GM19025 (cell line): Measurements from ENCODE around the gene MYO15B.

Source experiments
- ATAC-seq: cut with Tn5 transposase; IDR thresholded peaks from one replicate; pipeline ENCODE4 v1.9.1; 2021; ENCODE audit warnings: mild to moderate bottlenecking, low read depth, moderate library complexity; ENCODE audit not compliant: unreplicated experiment

MYO15B gene

DNA sequence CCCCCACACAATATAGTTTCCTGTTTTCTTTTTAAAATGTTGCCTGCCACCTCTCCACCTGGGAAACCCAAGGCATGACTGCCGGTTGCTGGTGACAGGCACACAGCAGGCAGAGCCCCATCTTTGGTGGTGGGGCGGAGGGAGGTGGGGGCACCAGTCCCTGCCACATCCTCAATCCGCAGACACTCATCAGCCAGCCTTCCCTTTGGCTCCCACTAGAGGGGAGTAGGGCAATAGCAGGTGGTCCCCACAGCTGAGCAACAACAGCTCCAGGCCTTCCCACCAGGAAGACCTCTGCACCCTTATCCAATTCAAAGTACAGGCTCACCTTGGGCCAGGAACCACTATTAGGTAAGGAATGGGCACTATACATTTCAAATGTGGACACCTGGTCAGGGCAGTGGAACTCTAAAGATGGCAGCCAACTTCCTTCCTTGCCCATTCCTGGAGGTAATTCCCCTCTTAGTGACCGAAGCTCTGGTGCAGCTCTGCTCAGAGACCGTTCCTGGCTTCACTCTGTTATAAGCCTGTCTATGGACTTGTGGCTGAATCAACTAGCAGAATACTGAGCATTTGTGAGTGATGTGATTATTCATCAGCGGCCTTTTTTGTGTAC lies 65.4 kb downstream of the MYO15B start:
- no peak for ATAC-seq

DNA sequence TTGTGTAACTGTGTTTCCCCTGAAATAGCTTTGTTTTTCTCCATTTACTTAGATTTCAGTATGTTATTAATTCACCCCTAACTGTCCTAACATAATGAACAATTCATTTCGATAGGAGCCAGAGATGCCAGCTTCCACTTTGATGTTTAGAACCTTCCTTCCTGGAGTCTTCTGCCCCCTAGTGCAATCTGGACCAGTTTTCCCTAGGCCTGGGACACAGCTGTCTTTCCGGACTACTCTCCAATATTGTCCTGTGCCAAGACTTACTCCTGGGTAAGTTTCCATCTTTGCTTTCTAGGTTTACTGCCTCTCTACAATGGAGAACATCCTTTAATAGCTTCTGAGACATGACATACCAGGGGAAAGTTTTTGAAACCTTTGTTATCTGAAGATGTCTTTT lies 66.6 kb downstream of the MYO15B start:
- no peak for ATAC-seq

DNA sequence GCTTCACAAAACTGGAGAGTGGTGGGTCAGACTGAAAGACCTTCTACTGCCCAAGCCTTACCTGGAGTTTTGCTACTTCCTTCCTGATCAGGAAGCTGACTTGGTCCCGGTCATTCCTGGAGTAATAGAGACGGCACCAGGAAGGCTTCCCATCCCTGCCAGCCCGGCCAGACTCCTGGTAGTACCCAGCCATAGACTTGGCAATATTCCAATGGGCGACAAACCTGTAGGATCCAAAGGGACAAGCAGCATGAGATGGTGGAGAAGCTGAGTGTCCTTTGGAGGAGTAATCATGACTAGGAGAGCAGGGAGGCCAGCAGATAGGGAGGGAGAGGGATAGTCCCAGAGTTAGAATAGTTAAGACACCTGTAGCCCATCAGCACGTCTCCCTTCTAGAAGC lies 70.6 kb downstream of the MYO15B start:
- no peak for ATAC-seq

DNA sequence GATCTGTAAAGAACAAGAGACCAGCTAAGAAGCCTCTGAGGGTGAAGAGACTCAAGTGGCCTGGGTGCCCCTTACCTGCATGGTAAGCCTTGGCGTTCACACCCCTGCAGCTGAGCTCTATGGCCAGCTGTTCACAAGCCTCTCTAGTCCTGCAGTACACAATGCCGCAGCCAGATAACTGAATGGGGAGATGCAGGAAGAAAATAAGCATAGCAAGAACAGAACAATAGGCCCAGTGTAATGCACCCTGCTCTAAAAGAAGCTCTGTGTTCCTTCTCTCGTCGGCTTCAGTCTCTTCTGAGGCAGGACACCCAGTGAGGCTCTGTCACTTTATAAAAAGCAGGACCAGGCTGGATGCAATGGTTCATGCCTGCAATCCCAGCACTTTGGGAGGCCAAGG lies 73.9 kb downstream of the MYO15B start:
- no peak for ATAC-seq

DNA sequence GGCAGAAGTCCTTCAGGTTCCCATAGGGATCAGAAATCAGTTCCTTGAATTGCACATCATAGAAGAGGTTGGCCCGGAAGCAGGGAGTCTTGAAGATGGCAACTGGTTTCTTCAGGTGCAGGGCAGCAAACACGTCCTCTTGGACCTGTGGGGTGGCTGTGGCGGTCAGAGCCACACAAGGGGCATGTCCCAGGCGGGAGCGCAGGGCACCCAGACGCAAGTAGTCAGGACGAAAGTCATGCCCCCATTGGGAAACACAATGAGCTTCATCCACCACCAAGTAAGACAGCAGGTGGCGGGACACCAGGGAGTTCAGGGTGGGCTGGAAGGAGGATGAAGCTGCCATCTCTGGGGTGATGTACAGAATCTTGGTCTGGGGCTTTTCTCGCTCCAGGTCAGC lies 74.9 kb downstream of the MYO15B start:
- no peak for ATAC-seq

DNA sequence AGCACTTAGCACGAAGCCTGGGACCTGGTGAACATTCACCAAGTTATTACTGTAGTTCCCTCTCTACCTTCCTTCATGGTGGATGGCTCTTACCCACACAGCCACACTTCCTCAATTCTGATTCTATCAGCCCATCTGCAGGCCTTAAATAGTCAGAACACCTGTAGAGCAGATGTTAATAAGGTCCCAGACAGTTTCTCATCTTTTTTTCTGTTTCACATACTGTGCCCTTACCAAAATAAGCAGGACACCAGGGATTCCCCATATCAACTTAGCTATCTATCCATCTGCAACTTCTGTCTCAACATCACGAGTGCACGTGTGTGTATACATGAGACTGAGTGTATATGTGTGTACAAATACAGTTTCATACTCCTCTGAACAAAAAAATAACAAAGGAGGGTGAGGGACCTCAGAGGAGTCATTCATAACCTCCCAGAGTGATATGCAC lies 76.5 kb downstream of the MYO15B start:
- ATAC-seq: peak; percentile 57

DNA sequence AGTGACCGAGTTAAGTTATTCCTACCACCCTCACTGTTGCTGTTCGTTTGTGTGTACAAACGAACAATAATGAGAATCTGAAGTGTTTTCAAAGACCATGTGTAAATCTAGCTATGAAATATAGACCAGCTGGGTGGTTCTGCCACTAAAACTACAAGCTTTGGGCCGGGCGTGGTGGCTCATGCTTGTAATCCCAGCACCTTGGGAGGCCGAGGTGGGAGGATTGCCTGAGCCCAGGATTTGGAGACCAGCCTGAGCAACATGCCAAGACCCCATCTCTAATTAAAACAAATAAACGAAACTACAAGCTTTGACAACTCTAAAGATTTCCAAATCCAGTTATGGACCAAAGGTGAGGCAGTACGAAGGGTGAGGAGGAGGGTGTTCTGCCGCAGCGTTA lies 78.4 kb downstream of the MYO15B start:
- ATAC-seq: no peak

DNA sequence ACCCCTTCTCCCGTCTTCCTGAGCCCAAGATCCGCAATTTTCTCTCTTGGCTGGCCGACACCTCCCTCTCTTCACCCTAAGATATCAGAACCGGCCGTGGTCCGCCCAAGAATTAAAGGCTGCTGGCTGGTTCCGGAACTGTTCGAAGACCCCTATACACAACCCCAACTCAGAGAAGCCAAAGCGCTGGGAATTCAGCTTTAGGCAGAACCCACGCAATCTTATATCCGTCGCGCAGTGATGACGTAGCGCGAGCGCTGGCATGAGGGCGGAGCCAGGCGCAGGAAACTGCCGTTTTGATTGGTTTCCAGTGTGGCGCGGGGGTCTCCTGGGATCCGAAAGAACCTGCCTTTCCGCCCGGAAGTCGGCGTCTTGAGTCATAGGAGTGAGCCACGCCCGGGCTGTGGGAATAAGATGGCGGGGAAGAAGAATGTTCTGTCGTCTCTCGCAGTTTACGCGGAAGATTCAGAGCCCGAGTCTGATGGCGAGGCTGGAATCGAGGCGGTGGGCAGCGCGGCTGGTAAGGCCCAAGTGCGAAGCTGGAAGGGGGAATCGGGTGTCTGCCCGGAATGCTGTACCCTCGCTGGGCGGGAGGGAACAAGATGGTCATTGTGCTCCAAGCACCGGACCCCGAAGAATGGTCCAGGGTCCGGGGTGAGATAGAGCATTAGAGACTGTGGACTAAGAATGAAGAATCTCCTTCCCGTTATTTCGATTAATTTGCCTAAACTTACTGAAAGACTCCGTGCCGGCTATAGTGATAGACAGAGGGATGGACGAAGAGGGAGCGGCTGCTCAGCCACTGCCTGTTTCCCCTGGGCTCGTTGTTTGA lies 79.6 kb downstream of the MYO15B start, which contains the start of the genes RECQL5 and SAP30BP:
RECQL5 (minus strand) TSS at position 196 of the 832 bp plus-strand sequence. CDS start 597 bp downstream, outside the sequence.
SAP30BP (plus strand) TSS at position 380 of the 832 bp plus-strand sequence; CDS start at position 415, 35 bp downstream.
- peak; percentile 73 for ATAC-seq

DNA sequence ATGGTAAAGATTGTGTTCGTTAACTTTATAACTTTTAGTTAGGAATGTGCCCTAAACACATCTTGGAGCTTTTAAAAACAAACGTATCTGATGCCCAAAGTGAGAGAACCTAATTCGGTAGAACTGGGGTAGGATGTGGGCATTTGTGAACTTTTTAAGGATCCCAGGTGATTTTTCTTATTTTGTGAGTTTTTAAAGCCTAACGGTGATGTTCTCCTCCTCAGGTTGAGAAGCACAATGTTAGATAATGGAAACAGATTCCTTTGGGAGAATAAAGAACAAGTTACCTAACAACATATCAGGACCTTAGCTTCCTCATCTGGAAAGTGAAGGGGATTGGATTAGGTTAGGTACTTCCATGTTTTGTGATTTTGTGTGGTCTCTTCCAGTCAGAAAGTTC lies 80.2 kb downstream of the MYO15B start:
- no peak for ATAC-seq

DNA sequence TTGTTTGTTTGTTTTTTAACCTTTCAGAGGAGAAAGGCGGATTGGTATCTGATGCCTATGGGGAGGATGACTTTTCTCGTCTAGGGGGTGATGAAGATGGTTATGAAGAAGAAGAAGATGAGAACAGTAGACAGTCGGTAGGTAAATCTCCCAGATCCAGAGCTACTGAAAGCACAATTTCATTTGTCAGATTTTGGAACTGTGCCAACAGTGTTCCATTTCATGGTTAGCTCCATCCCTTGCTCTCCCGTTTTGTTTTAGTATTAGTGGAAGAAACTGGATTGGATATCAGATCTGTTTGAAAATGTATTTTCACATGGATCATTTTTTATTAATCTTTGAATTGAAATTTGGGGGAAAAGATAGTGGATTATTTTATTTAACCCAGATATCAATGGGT lies 80.9 kb downstream of the MYO15B start:
- no peak for ATAC-seq

DNA sequence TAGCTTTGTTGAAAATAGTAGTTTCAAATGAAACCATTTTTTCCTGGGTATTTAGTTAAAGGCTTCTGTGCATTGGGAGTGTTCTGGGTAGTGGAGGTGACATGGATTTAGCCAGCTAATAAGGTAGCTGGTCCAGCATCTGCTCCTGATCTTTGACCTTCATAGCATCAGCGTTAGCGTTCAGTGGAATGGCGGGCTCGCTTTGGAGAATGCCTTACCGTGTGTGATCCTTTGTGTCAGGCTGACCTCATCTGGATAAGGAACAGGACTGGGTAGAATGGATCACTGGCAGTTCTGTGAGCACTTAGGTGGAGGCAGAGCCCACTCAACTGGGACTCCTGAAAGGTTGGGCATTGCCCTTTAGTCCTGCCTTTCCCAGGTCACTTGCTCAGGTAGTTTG lies 83.3 kb downstream of the MYO15B start:
- no peak for ATAC-seq

DNA sequence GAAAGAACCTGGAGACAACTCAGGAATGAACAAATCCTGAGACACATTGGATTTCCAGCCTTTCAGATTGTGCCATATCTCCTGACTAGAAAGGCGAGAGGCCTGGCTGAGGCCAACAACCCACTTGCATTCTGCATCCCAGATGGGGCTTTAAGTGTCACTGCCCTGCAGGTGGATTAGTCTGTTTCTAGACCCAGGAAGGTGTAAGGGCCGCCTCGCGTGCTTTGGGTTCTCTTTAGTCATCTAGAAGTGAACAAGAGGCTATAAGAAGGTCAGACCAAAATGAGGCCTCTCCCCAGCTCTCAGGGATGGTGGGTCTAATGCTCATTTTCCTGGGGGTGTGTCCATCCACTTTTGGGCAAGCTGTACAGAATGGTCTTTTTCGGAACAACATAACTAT lies 84.4 kb downstream of the MYO15B start:
- no peak for ATAC-seq

DNA sequence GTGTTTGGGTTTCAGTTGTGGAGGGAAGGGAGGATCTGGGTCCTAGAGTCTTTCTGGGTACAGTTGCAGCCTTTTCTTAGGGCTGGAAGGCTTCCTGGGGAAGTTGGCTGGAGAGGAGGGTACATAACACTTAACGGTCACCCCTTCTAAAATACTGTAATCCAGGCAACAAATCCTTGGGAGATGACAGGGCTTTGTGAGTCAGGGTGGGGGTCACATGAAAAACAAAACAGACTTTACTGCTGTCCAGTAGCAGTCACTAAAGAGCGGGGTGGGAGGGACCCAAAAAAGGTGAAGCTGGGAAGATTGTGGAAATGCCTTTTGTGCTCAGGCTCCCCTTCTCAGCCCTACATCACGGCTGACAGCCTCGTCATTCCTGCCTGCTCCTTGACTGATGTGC lies 85.9 kb downstream of the MYO15B start:
- ATAC-seq: no peak
